Transverse colon (tissue), 4 donors: Measurements from ENCODE around the gene FGGY. TPM values are rescaled to one million over a fixed set of nuclear protein-coding genes. Genes with fewer than 3 reads are reported as not detected.
"Not testable (repeated sequence)": the region's sequence is repeated elsewhere in the genome, so short reads cannot be mapped to it uniquely, and the experiment has no call there.

Source experiments
- DNase-seq: peaks from one replicate; pipeline ENCODE4 v3.0.0-alpha.2; 2019
- H3K27ac ChIP-seq, 4 donors: fragments of 200-600 bp; sonication (generic); 2 replicates each; pipeline ENCODE4 v1.5.1; 2016 to 2018; ENCODE audit warnings: inconsistent platforms in 4 of 4
- H3K27me3 ChIP-seq: fragments of 200-600 bp; sonication (generic); 2 replicates; pipeline ENCODE4 v1.5.1; 2017; ENCODE audit warnings: inconsistent platforms
- H3K36me3 ChIP-seq, 4 donors: fragments of 200-600 bp; sonication (generic); 2 replicates each; pipeline ENCODE4 v1.5.1; 2017 to 2019; ENCODE audit warnings: inconsistent platforms in 4 of 4
- H3K4me1 ChIP-seq, 4 donors: fragments of 200-600 bp; sonication (generic); 2 replicates each; pipeline ENCODE4 v1.5.1; 2017 to 2020; ENCODE audit warnings: inconsistent platforms in 4 of 4
- H3K4me3 ChIP-seq, 4 donors: fragments of 200-600 bp; sonication (generic); 1 replicate in 1 of 4; 2 replicates in 3 of 4; pipeline versions ENCODE4 v1.5.1 to v1.6.1; 2017 to 2019; ENCODE audit warnings: inconsistent platforms in 4 of 4
- H3K9me3 ChIP-seq, 2 donors: fragments of 200-600 bp; sonication (generic); 2 replicates each; pipeline ENCODE4 v1.5.1; 2017 to 2019; ENCODE audit warnings: inconsistent platforms in 2 of 2
- EP300 ChIP-seq: sonication (generic); formaldehyde crosslinking; IDR thresholded peaks from one replicate; pipeline ENCODE4 v1.6.1; 2017; ENCODE audit warnings: antibody characterized with exemption, low read depth
- POLR2A ChIP-seq: fragments of 450-650 bp; IDR thresholded peaks from one replicate; pipeline ENCODE4 v1.6.1; 2016; ENCODE audit warnings: antibody characterized with exemption, mild to moderate bottlenecking, moderate library complexity
- POLR2AphosphoS5 ChIP-seq, 3 donors: sonication (generic); formaldehyde crosslinking; IDR thresholded peaks; one replicate each; pipeline ENCODE4 v1.6.1; 2016; ENCODE audit warnings: antibody characterized with exemption in 3 of 3
- WGBS, 2 donors: methylation state at CpG; one replicate each; pipeline ENCODE4 v1.1.5; 2018; ENCODE audit warnings: low coverage in 1 of 2; 5-methylcytosine and 5-hydroxymethylcytosine counted together
- in situ Hi-C, 4 donors: fragments of 200-750 bp; cut with MboI; loops; one replicate each; pipeline versions ENCODE4 v1.15.0 to v1.15.1; 2017; ENCODE audit warnings: low sequenced_read_pairs in 3 of 4, low pct_ligation_motif_present in 1 of 4, low pct_unique_long_range_greater_than_20kb in 1 of 4
- intact Hi-C: fragments of 100-400 bp; cut with DNase I; formaldehyde crosslinking; loops from one replicate; pipeline ENCODE4 v1.15.1; 2023; ENCODE audit warnings: low total_unique reads
- total RNA-seq, 4 donors: library from RNA; depleted of rRNA; stranded (reverse); fragments of >200 nt; gene quantifications; one replicate each; pipeline ENCODE4 v1.1.0, GENCODE V29; 2016
- TF ChIP-seq, protein P1 (sequence below), 5 experiments: fragments of 200-600 bp in 3 of 5; fragments of 450-650 bp in 2 of 5; sonication (generic) in 3 of 5; IDR thresholded peaks; 1 replicate in 2 of 5; 2 replicates in 3 of 5; pipeline ENCODE4 v1.5.1; 2016 to 2017; ENCODE audit warnings: antibody characterized with exemption in 5 of 5, inconsistent platforms in 3 of 5, mild to moderate bottlenecking in 2 of 5, moderate library complexity in 1 of 5

Gene FGGY
- total RNA-seq, 4 donors from 2014 or later: 18.2 to 97.7 (median 27.1) TPM

GRCh38 chr1:59640851-59641250, 344.0 kb downstream of the FGGY start:
- no peak overlapping the region for H3K27ac ChIP-seq
- peaks cover 0 to 8% (median 0%) of the 10 kb centered on the region in 4 donors for H3K4me1 ChIP-seq
- no peak for DNase-seq
- H3K9me3 ChIP-seq: no peaks in the 10 kb centered on the region
- WGBS, 2 donors: 75 to 79% methylated on average over 2 of the region's 2 CpGs
- H3K36me3 ChIP-seq: no peaks in the 10 kb centered on the region
- in situ Hi-C loops: no loop called here
- TF ChIP-seq POLR2AphosphoS5 (IDR thresholded peaks at IDR 0.05) (no peak), POLR2A (no peak), EP300 (no peak)
- TF ChIP-seq, protein P1, sequence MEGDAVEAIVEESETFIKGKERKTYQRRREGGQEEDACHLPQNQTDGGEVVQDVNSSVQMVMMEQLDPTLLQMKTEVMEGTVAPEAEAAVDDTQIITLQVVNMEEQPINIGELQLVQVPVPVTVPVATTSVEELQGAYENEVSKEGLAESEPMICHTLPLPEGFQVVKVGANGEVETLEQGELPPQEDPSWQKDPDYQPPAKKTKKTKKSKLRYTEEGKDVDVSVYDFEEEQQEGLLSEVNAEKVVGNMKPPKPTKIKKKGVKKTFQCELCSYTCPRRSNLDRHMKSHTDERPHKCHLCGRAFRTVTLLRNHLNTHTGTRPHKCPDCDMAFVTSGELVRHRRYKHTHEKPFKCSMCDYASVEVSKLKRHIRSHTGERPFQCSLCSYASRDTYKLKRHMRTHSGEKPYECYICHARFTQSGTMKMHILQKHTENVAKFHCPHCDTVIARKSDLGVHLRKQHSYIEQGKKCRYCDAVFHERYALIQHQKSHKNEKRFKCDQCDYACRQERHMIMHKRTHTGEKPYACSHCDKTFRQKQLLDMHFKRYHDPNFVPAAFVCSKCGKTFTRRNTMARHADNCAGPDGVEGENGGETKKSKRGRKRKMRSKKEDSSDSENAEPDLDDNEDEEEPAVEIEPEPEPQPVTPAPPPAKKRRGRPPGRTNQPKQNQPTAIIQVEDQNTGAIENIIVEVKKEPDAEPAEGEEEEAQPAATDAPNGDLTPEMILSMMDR (IDR thresholded peaks at IDR 0.05): no peak
- intact Hi-C loops: no loop called here
- no peaks in the 10 kb centered on the region for H3K27me3 ChIP-seq
- H3K4me3 ChIP-seq: no peak overlapping the region

- Histone ChIP-seq H3K27ac (no peak overlapping the region), H3K9me3 (no peaks in the 10 kb centered on the region), H3K4me1 (peaks cover 0 to 8% (median 0%) of the 10 kb centered on the region in 4 donors), H3K36me3 (no peaks in the 10 kb centered on the region), H3K4me3 (no peak overlapping the region), H3K27me3 (no peaks in the 10 kb centered on the region)
- WGBS, 2 donors: 96% methylated on average over 2 of the region's 2 CpGs; no CpG with 5 or more reads in 1 of the 2 donors
- intact Hi-C loops: no loop called here
- in situ Hi-C loops: no loop called here
- no peak for DNase-seq
- TF ChIP-seq POLR2A: no peak
- no peak for TF ChIP-seq POLR2AphosphoS5 (IDR thresholded peaks at IDR 0.05)
- TF ChIP-seq, protein P1 (IDR thresholded peaks at IDR 0.05): no peak
- no peak for TF ChIP-seq EP300
These were observed 344.9 kb downstream of the FGGY start for GRCh38 chr1:59641836-59642235.

- in situ Hi-C loops: no loop called here
These were observed 346.6 kb downstream of the FGGY start for GRCh38 chr1:59643526-59643925.

GRCh38 chr1:59645893-59646292, 349.0 kb downstream of the FGGY start:
- 86% methylated on average over 2 of the region's 2 CpGs; no CpG with 5 or more reads in 1 of the 2 donors for WGBS, 2 donors
- intact Hi-C loops: no loop called here
- H3K9me3 ChIP-seq: no peaks in the 10 kb centered on the region
- DNase-seq: no peak
- H3K27me3 ChIP-seq: no peaks in the 10 kb centered on the region
- no peaks in the 10 kb centered on the region for H3K36me3 ChIP-seq
- no peaks in the 10 kb centered on the region for H3K4me1 ChIP-seq
- in situ Hi-C loops: no loop called here
- H3K4me3 ChIP-seq: no peak overlapping the region
- TF ChIP-seq POLR2AphosphoS5 (IDR thresholded peaks at IDR 0.05) (no peak), EP300 (no peak), POLR2A (no peak)
- TF ChIP-seq, protein P1 (IDR thresholded peaks at IDR 0.05): no peak
- no peak overlapping the region for H3K27ac ChIP-seq

More at GRCh38 chr1:59643526-59643925, 346.6 kb downstream of the FGGY start:
- 100% methylated on average over 1 of the region's 1 CpG for WGBS, 2 donors
- H3K9me3 ChIP-seq: no peaks in the 10 kb centered on the region
- no peaks in the 10 kb centered on the region for H3K27me3 ChIP-seq
- H3K4me3 ChIP-seq: no peak overlapping the region
- DNase-seq: no peak
- H3K4me1 ChIP-seq: peaks cover 0 to 1% (median 0%) of the 10 kb centered on the region in 4 donors
- TF ChIP-seq POLR2A (no peak), EP300 (no peak), POLR2AphosphoS5 (IDR thresholded peaks at IDR 0.05) (no peak)
- TF ChIP-seq, protein P1 (IDR thresholded peaks at IDR 0.05): no peak
- intact Hi-C loops: no loop called here
- no peaks in the 10 kb centered on the region for H3K36me3 ChIP-seq
- H3K27ac ChIP-seq: no peak overlapping the region

DNA sequence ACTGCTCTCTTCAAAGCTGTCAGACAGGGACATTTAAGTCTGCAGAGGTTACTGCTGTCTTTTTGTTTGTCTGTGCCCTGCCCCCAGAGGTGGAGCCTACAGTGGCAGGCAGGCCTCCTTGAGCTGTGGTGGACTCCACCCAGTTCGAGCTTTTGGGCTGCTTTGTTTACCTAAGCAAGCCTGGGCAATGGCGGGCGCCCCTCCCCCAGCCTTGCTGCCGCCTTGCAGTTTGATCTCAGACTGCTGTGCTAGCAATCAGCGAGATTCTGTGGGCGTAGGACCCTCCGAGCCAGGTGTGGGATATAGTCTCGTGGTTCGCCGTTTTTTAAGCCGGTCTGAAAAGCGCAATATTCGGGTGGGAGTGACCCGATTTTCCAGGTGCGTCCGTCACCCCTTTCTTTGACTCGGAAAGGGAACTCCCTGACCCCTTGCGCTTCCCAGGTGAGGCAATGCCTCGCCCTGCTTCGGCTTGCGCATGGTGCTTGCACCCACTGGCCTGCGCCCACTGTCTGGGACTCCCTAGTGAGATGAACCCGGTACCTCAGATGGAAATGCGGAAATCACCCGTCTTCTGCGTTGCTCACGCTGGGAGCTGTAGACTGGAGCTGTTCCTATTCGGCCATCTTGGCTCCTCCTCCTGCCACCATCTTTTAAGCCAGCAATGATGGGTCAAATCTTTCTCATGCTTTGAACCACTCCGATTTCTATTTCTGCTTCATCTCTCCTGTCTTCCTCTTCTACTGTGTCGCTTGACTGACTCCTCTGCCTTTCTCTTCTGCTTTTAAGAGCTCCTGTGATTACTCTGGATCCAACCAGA, 356.5 kb downstream of the FGGY start:
- 95 to 100% methylated on average over 2 to 16 of the region's 30 CpGs for WGBS, 2 donors
- DNase-seq, H3K27ac ChIP-seq, in situ Hi-C loops, H3K4me3 ChIP-seq, H3K9me3 ChIP-seq, H3K27me3 ChIP-seq, intact Hi-C loops, H3K36me3 ChIP-seq, H3K4me1 ChIP-seq: not testable (repeated sequence)
